ENCODE results near the gene KBTBD2.
"Not testable (repeated sequence)": the region's sequence is repeated elsewhere in the genome, so short reads cannot be mapped to it uniquely, and the experiment has no call there.

The KBTBD2 gene

DNA sequence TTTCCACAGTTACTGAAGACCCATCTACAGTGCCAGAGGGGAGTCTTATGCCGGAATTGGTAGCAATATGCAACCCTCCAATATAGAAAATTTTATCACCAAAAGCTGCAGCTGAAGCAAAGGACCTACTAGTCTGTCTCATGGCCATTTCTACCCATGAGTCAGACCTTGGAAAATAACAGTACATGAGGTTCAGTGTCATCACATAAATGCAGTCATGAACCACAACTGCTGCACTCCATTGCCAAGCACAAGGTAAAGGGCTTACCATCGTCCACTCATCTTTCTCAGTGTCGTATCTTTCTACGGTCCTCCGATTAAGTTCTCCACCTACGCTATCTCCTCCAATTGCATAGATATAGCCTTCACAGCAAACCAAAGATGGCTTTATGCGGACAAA lies 21.8 kb downstream of the KBTBD2 start:
- Histone ChIP-seq H3K27me3 (ENCODE audit: insufficient read depth, poor library complexity, severe bottlenecking) (no peaks in the 10 kb centered on the region), H3K27ac (replicated peaks) (no peak overlapping the region), H3K4me3 (replicated peaks; ENCODE audit: insufficient read depth, low read length) (no peak overlapping the region)
- DNase-seq (ENCODE audit: low read depth in 1 of 2, low spot score in 1 of 2), result no peak
- TF ChIP-seq, protein P1, sequence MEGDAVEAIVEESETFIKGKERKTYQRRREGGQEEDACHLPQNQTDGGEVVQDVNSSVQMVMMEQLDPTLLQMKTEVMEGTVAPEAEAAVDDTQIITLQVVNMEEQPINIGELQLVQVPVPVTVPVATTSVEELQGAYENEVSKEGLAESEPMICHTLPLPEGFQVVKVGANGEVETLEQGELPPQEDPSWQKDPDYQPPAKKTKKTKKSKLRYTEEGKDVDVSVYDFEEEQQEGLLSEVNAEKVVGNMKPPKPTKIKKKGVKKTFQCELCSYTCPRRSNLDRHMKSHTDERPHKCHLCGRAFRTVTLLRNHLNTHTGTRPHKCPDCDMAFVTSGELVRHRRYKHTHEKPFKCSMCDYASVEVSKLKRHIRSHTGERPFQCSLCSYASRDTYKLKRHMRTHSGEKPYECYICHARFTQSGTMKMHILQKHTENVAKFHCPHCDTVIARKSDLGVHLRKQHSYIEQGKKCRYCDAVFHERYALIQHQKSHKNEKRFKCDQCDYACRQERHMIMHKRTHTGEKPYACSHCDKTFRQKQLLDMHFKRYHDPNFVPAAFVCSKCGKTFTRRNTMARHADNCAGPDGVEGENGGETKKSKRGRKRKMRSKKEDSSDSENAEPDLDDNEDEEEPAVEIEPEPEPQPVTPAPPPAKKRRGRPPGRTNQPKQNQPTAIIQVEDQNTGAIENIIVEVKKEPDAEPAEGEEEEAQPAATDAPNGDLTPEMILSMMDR (IDR thresholded peaks at IDR 0.05; ENCODE audit: insufficient read depth, low read length), result no peak
- TF ChIP-seq, protein P2, sequence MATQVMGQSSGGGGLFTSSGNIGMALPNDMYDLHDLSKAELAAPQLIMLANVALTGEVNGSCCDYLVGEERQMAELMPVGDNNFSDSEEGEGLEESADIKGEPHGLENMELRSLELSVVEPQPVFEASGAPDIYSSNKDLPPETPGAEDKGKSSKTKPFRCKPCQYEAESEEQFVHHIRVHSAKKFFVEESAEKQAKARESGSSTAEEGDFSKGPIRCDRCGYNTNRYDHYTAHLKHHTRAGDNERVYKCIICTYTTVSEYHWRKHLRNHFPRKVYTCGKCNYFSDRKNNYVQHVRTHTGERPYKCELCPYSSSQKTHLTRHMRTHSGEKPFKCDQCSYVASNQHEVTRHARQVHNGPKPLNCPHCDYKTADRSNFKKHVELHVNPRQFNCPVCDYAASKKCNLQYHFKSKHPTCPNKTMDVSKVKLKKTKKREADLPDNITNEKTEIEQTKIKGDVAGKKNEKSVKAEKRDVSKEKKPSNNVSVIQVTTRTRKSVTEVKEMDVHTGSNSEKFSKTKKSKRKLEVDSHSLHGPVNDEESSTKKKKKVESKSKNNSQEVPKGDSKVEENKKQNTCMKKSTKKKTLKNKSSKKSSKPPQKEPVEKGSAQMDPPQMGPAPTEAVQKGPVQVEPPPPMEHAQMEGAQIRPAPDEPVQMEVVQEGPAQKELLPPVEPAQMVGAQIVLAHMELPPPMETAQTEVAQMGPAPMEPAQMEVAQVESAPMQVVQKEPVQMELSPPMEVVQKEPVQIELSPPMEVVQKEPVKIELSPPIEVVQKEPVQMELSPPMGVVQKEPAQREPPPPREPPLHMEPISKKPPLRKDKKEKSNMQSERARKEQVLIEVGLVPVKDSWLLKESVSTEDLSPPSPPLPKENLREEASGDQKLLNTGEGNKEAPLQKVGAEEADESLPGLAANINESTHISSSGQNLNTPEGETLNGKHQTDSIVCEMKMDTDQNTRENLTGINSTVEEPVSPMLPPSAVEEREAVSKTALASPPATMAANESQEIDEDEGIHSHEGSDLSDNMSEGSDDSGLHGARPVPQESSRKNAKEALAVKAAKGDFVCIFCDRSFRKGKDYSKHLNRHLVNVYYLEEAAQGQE (IDR thresholded peaks at IDR 0.05; ENCODE audit: insufficient replicate concordance, low read depth), result no peak
- TF ChIP-seq SPI1 (IDR thresholded peaks at IDR 0.05; ENCODE audit: borderline replicate concordance, low read depth), result no peak

GRCh38 chr7:32868116-32868515 lies 23.4 kb downstream of the KBTBD2 start:
- TF ChIP-seq, protein P1 (IDR thresholded peaks at IDR 0.05; ENCODE audit: insufficient read depth, low read length), result no peak
- TF ChIP-seq POLR2AphosphoS5 (IDR thresholded peaks at IDR 0.05; ENCODE audit: low read depth) (no peak), GABPA (IDR thresholded peaks at IDR 0.05; ENCODE audit: low read depth) (no peak)
- Histone ChIP-seq H3K27me3 (ENCODE audit: insufficient read depth, poor library complexity, severe bottlenecking) (no peaks in the 10 kb centered on the region), H3K4me3 (replicated peaks; ENCODE audit: insufficient read depth, low read length) (no peak overlapping the region), H3K27ac (replicated peaks) (no peak overlapping the region)
- no peak for DNase-seq (ENCODE audit: low read depth in 1 of 2, low spot score in 1 of 2)

DNA sequence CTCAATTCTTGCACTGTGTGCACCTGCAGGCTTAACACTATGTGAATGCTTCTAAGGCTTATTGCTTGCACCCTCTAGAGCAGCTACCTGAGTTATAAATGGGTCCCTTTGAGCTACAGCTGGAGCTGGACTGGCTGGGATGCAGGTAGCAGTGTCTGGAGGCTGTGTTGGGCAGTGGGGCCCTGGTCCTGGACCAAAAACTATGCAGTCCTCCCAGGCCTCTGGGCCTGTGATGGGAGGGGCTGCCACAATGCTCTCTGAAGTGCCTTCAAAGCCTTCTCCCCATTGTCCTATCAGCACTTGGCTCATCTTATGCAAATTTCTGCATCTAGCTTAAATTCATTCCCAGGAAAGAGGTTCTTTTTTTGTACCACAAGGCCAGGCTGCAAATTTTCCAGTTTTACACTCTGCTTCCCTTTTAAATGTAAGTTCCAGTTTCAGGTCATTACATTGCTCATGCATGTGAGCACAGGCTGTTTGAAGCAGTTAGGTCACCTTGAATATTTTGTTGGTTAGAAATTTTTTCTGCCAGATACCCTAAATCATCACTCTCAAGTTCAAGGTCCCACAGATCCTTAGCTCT lies 26.0 kb downstream of the KBTBD2 start:
- H3K27ac ChIP-seq (replicated peaks), result no peak overlapping the region
- no peak for DNase-seq (ENCODE audit: low read depth in 1 of 2, low spot score in 1 of 2)
- no peaks in the 10 kb centered on the region for H3K27me3 ChIP-seq (ENCODE audit: insufficient read depth, poor library complexity, severe bottlenecking)
- no peak for TF ChIP-seq SPI1 (IDR thresholded peaks at IDR 0.05; ENCODE audit: borderline replicate concordance, low read depth)
- TF ChIP-seq, protein P2 (IDR thresholded peaks at IDR 0.05; ENCODE audit: insufficient replicate concordance, low read depth), result no peak
- TF ChIP-seq, protein P1 (IDR thresholded peaks at IDR 0.05; ENCODE audit: insufficient read depth, low read length), result no peak
- no peak for TF ChIP-seq GABPA (IDR thresholded peaks at IDR 0.05; ENCODE audit: low read depth)
- no peak for TF ChIP-seq POLR2AphosphoS5 (IDR thresholded peaks at IDR 0.05; ENCODE audit: low read depth)
- H3K4me3 ChIP-seq (replicated peaks; ENCODE audit: insufficient read depth, low read length), result no peak overlapping the region

DNA sequence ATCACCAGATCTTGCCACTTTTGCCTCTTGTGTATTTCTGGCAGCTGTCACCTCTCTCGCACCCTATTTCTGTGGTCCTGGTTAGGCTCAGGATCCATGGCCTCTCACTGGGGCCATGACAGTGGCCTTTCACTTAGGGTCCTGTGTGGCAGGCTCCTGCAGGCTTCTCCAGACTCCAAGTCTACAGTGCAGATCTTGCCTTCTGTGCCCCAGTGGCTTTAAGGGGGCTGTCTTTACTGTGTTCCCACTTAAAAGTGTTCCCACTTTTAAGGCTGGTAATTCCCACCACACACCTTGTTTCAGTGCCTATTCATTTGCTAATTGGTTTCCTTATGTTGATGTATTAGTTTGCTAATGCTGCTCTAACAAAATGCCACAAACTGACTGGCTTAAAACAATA lies 27.7 kb downstream of the KBTBD2 start:
- not testable (repeated sequence) for H3K27me3 ChIP-seq (ENCODE audit: insufficient read depth, poor library complexity, severe bottlenecking); DNase-seq (ENCODE audit: low read depth in 1 of 2, low spot score in 1 of 2); H3K4me3 ChIP-seq (replicated peaks; ENCODE audit: insufficient read depth, low read length); H3K27ac ChIP-seq (replicated peaks)
